T1000 (cell line): ENCODE measurements around the gene HSD11B1L.
"Not testable (repeated sequence)": the region's sequence is repeated elsewhere in the genome, so short reads cannot be mapped to it uniquely, and the experiment has no call there.

ENCODE experiments used
- DNase-seq: peaks from one replicate; lab custom pipeline; 2025; ENCODE audit warnings: mixed read lengths; lab: John Stamatoyannopoulos, UW

HSD11B1L gene

DNA sequence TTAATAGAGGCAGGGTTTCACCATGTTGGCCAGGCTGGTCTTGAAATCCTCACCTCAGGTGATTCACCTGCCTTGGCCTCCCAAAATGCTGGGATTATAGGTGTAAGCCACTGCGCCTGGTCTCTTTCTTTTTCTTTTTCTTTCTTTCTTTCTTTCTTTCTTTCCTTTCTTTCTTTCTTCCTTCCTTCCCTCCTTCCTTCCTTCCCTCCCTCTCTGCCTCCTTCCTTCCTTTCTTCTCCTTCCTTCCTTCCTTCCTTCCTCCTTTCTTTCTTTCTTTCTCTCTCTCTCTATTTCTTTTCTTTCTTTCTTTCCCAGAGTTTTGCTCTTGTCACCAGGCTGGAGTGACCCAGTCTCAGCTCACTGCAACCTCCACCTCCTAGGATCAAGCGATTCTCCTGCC, 52.3 kb downstream of the HSD11B1L start:
- not testable (repeated sequence) for DNase-seq
